Measurements from ENCODE around the gene VMP1.

- TF ChIP-seq HNF4A (conservative IDR thresholded peaks at IDR 0.05) (no peak), CTCF (IDR thresholded peaks at IDR 0.05; ENCODE audit: low read depth, low read length, missing input control) (no peak), YY1 (IDR thresholded peaks at IDR 0.05) (no peak), RAD21 (IDR thresholded peaks at IDR 0.05) (peak in 1 of 2 donors; percentile 47), GABPA (IDR thresholded peaks at IDR 0.05 in 1 of 2, conservative IDR thresholded peaks at IDR 0.05 in 1 of 2) (no peak), JUND (IDR thresholded peaks at IDR 0.05) (no peak), ATF3 (IDR thresholded peaks at IDR 0.05) (no peak), TAF1 (conservative IDR thresholded peaks at IDR 0.05) (no peak), REST (IDR thresholded peaks at IDR 0.05) (no peak), ZBTB33 (IDR thresholded peaks at IDR 0.05) (no peak)
Measured at GRCh38 chr17:59853168-59853918, 145.9 kb downstream of the VMP1 start.

Data from liver (tissue), 3 donors.